ENCODE measurements around the gene CIT.

- TF ChIP-seq CTCF (IDR thresholded peaks at IDR 0.05) (no peak), TCF7L2 (IDR thresholded peaks at IDR 0.05; ENCODE audit: low read depth, low read length) (no peak)
Observed at GRCh38 chr12:119784673-119785072, 92.4 kb downstream of the CIT start.
